HG02981 (cell line): Measurements from ENCODE around the gene BAIAP2.
"Not testable (repeated sequence)": the region's sequence is repeated elsewhere in the genome, so short reads cannot be mapped to it uniquely, and the experiment has no call there.

Experiments used
- ATAC-seq: cut with Tn5 transposase; IDR thresholded peaks from one replicate; pipeline ENCODE4 v1.9.1; 2021; ENCODE audit warnings: mild to moderate bottlenecking, moderate library complexity; ENCODE audit not compliant: unreplicated experiment

The BAIAP2 gene

GRCh38 chr17:81154016-81154415 lies 119.1 kb downstream of the BAIAP2 start:
- not testable (repeated sequence) for ATAC-seq

- no peak for ATAC-seq
These were observed 120.0 kb downstream of the BAIAP2 start for GRCh38 chr17:81154961-81155360.

- ATAC-seq = no peak
These were observed 122.2 kb downstream of the BAIAP2 start for GRCh38 chr17:81156866-81157805.

DNA sequence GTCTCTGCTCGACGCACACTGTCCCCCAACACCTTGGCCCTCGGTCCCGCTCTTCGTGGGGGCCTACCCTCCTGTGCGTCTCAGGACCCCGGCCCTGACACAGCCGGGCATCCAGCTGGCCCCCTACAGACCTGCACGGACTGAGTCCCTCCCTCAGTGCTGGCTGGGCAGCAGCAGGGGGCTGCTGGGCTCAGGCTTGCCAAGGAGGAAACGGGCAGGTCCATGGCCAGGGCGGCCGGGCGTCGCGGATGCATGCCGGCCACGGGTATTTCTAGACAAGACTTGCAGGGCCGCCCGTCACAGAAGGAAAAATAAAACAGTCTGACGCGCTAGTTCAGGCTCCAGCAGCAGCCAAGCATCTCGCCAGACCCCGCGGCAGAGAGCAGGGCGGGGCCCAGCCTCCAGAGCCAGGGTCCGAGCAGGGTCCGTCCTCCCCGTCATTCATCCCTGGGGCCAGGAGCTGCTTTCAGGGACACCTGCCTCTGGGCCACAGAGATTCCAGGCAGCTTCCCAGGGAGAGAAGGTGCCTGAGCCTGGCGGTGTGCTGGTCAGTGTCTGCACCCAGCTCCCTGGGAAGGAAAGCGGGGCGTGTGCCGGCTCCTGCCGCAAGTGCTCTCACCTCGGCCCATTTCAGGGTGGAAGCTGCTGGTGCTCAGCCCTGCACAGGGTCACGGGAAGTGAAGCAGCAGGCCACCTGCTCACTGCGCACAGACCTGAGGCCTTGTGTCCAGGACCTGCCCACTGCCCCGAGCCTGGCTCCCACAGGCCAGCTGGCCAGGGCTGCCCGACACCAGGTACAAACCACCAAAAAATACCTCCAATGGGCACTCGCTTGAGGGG lies 123.1 kb downstream of the BAIAP2 start:
- no peak for ATAC-seq

GRCh38 chr17:81158688-81159590 lies 124.0 kb downstream of the BAIAP2 start:
- ATAC-seq = no peak

DNA sequence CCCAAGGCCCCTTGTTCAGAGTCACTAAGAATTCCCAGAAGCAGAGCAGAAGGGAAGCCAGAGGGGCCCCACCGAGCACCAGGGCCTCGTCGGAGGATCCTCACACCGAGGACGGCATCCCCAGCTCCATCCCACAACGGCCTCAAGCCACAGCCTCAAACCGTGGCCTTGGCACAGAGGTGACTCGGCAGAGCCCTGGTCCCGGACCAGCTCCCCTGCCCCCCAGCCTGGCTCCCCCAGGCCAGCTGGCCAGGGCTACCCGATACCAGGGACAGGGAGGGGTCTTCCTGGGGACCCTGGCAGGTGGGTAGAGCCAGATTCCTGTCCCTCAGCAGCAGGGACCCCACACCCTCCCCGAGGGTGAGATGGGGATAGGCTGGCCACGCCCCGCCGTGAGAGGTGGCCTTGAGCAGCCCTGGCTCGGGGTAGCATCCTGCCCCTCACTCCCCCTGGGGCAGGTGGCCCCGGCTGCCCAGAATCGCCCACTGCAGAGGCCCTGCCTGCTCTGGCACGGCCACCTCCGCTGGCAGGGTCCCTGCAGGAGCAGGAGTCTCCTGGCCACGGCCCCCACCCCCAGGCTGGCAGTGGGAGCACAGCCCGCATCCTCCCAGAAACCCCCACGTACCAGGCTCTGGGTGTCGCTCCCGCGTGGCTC lies 124.8 kb downstream of the BAIAP2 start:
- ATAC-seq = no peak

DNA sequence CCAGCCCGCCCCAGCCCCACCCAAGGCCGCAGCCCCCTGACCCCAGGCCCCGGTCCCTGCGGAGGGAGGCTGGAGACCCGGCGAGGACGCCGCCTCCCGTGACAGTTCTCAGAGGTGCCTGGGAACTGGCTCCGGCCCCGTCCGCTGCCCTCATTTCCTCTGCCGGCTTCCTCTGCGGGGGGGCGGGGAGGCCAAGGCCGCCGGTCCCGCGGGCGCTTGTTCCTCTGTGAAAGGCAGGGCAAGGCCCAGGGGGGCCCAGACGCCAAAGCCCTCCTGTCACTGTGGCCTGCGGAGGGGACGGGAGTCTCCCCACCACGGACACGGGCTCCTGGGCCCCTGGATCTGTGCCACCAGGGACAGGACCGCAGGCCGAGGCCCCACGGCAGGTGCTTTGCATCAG lies 125.4 kb downstream of the BAIAP2 start:
- no peak for ATAC-seq

- ATAC-seq = no peak
These were observed 125.9 kb downstream of the BAIAP2 start for GRCh38 chr17:81160747-81161453.

DNA sequence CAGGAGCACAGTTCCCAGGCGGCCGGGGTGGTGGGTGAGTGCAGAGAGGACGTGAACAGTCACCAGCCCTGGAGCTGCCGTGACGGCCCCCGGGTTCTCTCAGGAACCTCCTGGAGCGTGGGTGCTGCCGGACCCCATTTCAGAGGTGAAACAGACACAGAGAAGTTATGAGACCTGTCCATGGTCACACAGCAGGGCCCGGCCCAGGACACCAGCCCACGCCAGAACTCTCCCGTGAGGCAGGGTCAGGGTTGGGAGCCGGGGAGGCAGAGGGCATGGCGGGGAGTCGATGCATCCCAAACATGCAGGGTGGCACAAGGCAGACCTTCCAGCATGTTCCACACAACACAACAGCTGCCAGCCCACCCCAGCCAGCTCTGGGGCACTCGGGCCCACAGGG lies 126.6 kb downstream of the BAIAP2 start:
- no peak for ATAC-seq

- ATAC-seq = no peak
These were observed 127.0 kb downstream of the BAIAP2 start for GRCh38 chr17:81161972-81162371.

DNA sequence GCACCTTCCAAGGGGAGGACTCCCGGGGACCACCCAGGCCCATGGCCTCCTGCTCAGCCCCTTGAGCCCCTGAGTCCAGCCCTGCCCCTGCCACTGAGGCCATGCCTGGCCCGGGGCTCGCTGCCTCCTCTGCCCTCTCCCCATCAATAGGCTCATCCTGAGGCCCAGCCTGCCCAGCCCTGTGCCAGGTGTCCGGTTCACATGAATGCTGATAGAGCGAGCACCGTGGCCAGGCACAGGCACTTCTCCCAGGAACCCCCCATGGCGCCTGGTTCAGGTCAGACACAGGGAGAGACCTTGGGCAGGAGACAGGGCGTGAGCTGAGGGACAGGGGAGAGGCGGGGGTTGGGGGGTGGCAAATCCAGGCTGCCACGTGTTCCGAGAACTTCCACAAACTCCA lies 127.5 kb downstream of the BAIAP2 start:
- ATAC-seq = no peak

- ATAC-seq = no peak
These were observed 128.2 kb downstream of the BAIAP2 start for GRCh38 chr17:81163051-81163695.

DNA sequence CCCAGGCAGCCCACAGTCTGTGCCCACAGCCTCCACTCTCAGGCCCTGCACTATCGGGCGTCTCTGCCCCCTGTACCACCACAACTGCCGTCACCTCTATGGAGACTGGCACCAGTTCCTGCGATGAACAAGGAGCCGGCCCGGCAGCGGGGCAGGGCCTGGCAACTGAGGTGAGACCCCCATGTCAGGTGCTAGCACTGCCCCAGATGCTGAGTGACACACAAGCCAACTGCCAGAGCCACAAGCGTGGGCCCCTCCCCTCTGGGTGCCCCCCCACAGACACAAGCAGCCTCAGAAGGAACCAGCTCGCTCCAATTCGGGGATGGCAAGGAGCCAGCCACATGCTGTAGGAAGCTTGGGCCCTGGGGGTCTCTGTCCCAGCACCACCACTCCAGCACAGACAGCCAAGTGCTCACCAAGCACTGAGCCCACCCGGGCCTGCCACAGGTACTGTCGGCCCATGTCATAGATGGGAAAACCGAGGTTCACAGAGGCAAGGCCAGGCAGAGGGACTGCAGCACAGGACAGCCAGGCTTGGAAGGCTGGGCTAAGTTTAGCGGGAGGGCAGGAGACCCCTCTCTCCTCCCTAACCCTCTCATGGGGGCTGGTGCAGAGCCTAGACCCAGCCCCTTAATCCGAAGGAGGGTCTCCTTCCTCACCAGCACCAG lies 128.9 kb downstream of the BAIAP2 start:
- no peak for ATAC-seq

DNA sequence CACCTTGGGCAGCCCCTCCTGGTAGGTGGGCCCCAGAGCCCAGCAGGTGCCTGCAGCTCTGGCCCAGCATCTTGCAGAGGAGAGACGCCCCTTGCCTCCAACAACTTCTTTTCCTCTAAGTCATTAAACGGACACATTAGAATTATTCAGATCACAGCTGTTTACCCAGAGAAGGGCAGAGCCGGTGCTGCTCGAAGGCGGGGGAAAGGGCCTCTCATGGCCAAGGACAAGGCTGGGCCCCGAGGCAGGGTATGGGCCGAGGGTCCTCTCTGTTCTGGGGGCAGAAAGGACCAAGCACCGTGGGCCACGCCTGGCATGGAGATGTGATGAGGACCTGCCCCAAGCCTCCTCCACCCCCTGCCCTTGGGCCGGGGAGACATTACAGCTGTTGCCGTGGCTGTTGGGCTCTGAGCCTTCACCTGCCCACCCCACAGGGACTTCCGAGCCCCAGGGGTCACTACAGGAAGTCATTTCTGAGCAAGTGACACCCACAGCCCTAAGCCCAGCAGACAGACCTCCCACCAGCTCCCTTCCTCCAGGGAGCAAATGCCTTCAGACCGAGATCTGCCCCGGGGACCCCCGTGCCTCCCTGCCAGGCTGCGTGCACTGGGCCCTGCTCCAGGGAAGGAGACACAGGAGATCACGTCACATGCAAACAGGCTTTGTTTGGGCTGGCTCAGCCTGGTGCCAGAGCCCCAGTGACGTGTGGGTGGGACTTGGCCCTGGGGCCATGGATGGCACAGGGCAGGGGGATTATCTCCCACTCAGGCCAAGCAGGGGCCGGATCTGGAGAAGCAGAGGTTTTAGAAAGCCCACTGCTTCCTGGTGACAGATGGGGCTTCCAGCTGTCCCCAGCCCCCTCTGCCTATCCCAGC lies 129.7 kb downstream of the BAIAP2 start:
- no peak for ATAC-seq

GRCh38 chr17:81165246-81166032 lies 130.5 kb downstream of the BAIAP2 start, which contains the start of gene PVALEF:
TSS of gene PVALEF (plus strand) at chr17:81165507. CDS start at chr17:81181227, 15,720 bp downstream.
- ATAC-seq = no peak

DNA sequence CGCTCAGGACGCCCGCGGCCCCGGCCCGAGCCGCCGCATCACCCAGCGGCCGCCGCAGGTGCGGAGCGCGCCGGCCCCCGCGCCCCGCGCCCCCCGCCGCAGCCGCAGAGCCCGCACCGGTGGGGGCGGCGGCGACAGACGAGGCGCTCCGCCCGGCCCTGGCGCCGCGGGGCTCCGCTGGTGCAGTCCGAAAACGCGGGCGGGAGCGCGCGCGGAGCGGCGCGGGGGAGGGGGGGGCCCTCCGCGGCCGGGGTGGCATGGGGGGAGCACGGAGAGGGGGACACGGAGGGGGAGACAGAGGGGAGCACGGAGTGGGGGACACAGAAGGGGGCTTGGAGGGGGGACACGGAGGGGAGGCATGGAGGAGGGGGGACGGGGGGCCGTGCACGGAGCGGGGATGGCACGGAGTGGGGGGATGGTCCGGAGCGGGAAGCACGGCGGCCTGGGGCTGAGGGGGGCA lies 131.1 kb downstream of the BAIAP2 start, which contains the start of gene AATK:
Gene AATK, minus strand, starts transcription at position 189 of the 460 bp plus-strand sequence. CDS start 229 bp downstream, outside the sequence.
- ATAC-seq = no peak
